C1 segment of cervical spinal cord (tissue), 14 donors: Measurements from ENCODE around the gene FOXN1.

Experiments
- DNase-seq, 14 donors: peaks; one replicate each; lab custom pipeline; 2025; lab: John Stamatoyannopoulos, UW

Gene FOXN1

DNA sequence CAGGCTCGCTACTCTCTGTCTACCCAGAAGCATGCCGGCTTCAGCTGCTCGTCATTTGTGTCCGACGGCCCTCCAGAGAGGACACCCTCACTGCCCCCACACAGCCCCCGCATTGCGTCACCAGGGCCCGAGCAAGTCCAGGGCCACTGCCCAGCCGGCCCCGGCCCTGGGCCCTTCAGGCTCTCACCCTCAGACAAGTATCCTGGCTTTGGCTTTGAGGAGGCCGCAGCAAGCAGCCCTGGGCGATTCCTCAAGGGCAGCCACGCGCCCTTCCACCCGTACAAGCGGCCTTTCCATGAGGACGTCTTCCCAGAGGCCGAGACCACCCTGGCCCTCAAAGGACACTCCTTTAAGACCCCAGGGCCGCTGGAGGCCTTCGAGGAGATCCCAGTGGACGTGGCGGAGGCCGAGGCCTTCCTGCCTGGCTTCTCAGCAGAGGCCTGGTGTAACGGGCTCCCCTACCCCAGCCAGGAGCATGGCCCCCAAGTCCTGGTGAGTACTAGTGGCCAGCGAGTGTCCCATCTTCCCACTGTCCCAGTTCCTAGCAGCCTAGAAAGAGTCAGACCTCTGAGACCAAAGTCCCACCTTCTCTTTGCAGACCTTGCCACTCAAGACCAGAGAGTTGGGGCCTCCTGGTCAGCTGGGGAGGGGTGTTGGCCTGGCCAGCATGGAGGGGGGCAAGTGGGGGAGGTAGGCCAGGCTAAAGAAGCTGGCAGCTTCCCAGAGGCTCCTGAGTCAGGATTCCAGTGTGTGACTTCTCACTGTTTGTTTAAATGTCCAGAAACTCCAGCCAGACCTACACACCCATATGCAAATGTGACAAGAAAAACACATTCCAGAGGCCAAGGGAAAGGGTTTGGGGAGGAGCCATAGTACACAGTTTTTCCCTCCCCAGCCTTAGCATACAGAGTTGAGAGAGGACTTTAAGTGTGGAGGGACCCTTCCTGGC lies 18.6 kb downstream of the FOXN1 start:
- DNase-seq, result no peak

DNA sequence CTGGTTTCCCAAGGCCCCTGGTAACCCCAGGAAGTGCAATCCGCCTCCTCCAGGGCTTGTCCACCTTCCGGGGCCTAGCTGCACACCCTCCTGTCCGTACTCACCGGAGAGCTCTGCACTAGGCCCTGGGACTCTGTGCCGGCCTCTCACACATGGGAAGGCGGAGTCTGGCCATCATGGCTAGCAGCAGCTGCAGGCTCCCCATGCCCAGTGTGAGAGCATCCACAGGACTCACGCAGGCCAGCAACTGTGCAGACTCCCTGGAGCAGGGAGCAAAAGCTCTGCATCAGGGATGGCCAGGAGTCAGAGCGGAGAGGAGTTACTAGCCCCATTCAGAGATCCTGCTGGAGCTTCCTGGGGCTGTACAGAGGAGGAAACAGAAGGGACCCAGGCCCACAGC lies 20.2 kb downstream of the FOXN1 start:
- DNase-seq, result no peak

DNA sequence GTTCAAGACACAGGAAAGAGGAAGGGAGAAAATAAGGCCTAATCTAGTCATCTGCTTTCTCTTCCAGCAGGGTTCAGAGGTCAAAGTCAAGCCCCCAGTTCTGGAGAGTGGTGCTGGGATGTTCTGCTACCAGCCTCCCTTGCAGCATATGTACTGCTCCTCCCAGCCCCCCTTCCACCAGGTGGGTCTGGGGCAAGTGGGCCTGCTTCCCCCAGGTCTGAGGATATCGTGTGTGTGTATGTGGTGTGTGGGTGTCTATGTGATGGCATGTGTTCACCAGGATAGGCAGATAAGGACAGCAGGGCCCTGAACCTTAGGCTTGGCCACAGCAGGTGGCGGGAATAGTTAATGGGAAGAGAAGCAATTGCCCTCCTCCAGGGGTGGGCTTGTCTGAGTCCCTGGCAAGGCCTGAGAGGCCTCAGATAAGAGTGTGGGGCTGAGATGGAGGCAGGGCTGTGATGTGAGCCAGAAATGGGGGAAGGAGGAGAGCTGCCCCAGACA lies 21.1 kb downstream of the FOXN1 start:
- DNase-seq, result no peak

DNA sequence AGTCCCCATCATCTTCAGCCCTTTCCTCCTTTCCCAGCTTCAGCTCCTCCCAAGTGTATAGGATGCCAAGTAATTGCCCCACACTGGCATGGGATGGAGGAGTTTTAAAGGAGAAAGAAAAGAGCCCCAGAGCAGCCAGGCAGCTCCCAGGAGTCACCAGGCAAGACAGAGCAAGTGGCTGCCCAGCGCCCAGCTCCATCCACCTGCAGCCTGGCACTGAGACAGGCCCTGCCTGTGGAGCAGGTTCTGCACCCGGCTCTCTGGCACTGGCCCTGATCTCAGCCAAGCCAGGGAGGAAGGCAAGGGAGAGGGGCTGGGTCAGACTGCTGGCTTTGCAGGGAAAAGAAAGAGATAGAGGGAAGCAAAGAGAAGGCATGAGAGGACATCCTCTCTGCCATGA lies 21.7 kb downstream of the FOXN1 start:
- no peak for DNase-seq

DNA sequence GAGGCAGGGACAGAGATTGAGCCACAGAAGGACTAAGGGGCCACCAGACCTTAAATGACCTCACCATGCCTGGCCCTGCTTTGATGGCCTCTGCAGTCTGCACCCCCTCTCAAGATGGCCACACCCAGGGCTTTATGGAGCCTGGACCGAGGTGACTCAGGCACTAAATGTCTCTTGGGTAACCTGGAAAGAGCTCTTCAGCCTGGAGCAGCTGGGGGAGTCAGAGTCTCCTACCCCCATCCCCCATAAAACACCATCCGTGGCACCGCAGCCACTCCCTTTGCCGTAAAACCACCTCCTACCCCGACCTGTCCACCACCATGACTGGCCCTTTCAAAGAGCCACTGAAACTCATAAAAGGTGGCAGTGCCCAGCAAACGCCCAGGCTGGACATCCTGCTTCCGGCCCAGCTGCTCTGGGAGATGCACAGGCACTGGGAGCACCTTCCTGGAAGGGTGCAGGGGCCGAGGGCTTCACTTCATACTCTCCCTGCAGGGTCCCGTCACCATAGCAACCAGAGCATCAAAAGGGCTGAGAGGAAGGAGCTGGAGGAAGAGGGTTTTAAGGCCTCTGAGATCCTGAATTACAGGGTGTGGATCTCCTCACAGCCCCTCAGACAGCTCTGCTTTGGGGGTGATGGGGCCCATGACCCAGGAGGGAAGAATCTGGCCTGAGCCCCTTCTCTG lies 22.3 kb downstream of the FOXN1 start:
- DNase-seq, result no peak

DNA sequence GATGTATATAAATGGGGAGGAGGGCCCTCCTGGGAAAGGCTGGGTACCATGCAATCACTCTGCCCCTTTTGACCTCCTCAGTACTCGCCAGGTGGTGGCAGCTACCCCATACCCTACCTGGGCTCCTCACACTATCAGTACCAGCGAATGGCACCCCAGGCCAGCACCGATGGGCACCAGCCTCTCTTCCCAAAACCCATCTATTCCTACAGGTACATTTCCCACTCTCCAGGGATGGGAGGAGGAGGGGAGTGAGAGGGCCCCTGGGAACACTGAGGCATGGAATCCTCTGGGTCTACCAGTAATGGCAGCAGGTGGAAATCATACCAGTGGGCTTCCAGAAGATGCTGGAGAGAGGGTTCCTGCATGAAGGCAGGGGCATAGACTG lies 22.9 kb downstream of the FOXN1 start:
- no peak for DNase-seq

DNA sequence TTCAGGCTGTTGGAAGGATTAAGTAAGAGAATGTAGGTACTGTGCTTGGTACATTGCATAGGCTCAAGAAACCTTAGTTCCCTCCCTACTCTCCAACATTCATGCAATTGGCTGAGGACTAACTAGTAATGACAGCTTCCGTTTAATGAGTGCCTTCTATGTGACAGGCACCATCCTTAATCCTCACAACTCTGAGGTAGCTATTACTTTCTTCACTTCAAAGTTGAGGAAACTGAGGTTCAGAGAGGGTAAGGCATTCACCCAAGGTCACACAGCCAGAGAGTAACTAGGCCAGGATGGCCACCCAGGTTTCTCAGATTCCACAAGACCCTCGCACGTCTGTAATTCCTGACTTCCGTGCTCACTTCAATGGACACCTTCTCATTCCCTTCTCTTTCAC lies 24.1 kb downstream of the FOXN1 start:
- DNase-seq, result no peak

DNA sequence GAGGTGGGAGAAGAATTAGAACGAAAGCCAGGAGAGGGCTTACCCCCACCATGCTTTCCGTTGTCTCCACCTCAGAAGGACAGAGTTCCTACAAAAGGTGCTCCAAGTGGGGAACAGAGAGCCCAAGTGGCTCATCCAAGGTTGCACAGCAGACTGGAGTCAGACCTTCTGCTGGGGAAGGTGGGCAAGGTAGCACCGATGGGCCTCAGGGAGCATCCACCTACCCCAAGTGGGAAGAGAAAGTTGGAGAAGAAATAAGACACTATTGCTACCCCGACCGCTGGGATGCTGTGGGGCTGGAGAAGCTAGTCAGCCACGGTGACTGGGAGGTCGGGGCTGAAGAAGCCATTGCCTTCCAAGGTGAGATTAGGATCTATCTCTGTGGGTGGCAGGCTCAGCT lies 24.8 kb downstream of the FOXN1 start:
- DNase-seq, result no peak

DNA sequence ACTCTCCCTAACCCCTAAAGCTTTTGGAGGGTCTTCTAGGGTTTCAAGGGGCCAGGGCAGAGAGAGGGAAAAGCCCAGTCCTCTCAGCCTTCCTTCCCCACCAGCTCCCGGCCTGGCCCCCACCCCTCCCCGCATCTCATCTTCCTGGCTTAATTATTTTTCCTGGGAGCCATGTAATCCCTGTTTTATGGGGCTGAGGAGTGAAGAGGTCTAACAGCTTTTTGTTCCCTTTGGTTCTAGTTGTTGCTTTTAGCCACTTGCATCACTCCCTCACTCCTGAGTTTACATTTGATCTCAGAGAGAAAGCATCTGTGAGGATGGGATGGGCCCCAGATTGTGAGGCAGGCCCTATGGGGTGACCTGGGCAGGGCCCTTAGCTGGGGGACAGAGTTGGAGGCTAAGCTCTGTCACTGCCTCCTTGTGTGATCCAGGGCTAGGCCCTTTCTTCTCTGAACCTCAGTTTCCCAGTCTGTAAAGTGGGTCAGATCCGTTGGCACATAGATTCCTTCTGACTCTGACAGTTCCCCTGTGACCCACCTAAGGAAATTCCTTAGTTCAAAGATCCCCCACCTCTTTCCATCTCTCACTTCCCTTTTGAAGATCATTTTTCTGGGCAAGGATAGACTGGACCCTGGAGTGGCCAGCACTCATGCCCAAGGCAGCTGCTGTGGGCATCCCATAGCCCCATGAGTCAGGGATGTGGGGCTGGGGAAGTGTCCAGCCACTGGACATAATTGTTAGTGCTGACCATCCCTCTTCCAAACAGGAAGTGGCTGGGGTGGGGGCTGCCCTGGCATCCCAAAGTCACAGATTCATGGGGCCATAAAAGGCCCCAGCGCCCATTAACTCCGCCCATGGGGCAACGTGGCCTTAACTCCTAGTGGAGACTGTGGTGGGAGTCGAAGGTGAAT lies 26.2 kb downstream of the FOXN1 start:
- DNase-seq, result no peak

DNA sequence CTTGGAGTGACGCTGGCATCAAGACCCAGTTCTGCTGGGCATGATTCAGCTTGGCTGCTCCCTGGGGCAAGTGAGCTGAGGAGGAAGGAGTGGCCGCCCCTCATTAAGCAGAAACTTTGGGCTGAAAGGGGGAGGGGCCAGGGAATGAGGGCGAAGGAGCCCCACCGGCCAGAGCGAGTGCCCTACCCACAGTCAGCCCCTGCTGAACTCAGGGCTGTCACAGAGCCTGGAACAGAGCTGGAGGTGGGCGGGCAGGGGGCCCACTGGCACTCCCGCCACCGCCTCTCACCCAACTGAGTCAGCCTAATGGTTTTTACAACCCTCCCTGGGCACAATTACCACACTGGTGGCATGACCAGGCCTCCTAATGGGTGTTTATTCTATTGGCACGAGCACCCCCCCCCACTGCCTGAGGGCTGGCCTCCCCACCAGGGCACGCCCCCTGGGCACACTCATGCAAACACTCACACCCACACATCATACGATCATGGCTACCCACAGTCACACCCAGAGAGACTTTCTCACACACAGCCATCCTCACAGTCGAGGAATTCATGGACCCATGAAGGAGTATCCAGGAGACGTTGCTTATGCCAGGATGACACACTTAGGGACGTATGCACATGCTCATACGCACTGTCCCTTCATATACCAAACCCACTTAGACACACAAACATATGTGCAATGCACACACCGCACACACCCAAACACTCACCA lies 27.1 kb downstream of the FOXN1 start:
- no peak for DNase-seq

DNA sequence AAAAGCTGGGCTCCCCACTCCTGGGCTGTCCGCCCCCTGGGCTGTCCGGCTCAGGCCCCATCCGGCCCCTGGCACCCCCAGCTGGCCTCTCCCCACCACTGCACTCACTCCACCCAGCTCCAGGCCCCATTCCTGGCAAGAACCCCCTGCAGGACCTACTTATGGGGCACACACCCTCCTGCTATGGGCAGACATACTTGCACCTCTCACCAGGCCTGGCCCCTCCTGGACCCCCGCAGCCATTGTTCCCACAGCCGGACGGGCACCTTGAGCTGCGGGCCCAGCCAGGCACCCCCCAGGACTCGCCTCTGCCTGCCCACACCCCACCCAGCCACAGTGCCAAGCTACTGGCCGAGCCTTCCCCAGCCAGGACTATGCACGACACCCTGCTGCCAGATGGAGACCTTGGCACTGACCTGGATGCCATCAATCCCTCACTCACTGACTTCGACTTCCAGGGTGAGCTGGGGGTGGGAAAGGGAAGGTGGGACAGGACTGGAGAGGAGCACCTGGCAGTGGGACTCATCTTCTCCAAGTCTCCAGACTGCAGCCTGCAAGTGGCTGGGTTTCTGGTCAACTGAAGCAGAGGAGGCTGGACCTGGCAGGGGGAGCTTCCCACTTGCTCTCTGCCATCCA lies 28.7 kb downstream of the FOXN1 start:
- no peak for DNase-seq

DNA sequence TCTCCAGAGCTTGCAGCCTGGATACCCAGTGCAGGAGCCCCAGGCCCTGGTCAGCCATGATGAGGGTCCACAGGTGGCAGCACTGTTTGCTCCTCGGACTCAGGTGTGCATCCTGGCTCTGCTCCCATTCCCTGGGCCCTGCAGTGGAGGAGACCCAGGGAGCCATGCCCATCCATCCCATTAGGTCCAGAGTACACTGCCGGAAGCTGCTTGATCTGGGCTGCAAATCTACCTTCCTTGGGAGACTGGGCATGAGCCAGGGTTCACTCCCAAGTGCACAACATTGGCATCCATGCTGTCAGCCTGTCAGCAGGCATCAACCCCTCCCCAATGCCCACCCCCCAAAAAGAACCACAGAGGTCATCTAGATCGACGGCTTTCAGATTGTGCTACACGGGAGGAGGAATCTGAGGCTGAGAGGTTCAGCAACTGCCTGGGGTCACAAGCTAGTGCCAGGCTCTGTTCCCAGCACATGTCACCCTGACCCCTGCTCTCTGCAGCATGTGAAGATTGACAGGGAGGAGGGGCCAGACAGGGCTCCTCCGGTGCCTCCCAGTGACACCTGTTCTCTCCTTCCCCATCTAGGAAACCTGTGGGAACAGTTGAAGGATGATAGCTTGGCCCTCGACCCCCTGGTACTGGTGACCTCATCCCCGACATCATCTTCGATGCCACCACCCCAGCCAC lies 30.5 kb downstream of the FOXN1 start:
- no peak for DNase-seq

DNA sequence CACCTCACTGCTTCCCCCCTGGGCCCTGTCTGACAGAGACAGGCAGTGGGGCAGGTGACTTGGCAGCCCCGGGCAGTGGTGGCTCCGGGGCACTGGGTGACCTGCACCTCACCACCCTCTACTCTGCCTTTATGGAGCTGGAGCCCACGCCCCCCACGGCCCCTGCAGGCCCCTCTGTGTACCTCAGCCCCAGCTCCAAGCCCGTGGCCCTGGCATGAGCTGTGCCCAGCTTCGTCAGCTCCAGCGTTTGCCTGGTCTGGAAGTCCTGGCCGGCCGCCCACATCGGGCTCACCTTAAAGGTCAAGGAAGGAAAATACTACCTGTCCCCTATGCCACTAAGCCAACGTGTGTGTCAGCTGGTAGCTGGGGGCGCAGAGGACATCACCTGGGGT lies 31.1 kb downstream of the FOXN1 start:
- DNase-seq, result no peak

DNA sequence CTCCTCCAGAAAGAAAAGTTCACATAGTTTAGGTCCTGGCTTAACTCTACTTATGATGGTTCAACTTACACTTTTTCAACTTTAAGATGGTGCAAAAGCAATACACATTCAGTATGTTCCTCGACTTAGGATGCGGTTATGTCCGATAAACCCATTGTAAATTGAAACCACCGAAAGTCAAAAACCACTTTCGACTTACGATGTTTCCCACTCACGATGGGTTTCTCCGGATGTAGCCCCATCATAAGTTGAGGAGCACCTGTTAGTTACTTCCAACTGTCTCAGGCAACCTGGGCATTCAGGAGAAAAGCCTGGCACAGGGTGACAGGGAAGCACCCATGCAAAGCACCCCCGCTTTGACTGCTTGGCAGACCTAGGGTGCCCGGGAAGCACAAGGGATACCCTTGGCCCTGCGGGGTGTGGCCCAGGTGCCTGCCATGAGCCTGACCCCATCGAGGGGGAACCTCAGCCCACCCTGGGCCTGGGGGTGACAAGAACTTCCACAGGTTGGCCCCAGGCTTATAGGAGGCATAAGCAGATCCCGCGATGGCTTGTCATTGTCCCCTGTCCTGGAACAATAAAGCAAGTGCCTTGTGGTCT lies 32.2 kb downstream of the FOXN1 start:
- no peak for DNase-seq

DNA sequence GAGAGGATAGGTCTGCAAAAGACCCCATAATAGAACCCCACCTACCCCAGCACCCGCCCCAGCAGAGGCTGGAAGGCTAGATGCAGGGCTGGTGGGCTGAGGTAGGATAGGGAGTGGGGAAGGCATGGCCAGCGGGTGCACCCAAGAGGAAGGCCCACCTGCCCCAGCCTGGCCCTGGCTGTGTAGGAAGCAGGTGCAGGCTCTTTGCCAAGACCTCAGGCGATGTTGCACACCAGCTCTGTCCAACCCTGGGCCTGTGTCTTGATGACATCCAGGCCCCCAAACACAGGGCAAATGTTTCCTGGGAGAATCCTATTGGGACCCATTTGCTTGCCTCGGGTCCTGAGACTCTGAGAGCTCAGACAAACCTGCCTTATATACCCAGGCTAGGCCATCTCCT lies 34.1 kb downstream of the FOXN1 start:
- DNase-seq, result no peak

DNA sequence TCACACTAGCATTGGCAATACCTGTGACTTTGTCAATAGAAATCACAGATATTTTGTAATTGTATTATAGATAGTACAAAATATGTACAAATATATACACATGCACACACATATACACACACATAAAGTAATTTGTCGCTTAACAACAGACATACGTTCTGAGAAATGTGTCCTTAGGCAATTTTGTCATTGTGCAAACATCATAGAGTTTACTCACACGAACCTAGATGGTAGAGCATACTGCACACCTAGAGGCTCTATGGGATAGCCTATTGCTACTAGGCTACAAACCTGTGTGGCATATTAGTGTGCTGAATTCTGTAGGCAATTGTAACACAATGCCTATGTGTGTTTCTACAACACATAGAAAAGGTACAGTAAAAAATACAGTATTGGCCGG lies 35.3 kb downstream of the FOXN1 start:
- no peak for DNase-seq

DNA sequence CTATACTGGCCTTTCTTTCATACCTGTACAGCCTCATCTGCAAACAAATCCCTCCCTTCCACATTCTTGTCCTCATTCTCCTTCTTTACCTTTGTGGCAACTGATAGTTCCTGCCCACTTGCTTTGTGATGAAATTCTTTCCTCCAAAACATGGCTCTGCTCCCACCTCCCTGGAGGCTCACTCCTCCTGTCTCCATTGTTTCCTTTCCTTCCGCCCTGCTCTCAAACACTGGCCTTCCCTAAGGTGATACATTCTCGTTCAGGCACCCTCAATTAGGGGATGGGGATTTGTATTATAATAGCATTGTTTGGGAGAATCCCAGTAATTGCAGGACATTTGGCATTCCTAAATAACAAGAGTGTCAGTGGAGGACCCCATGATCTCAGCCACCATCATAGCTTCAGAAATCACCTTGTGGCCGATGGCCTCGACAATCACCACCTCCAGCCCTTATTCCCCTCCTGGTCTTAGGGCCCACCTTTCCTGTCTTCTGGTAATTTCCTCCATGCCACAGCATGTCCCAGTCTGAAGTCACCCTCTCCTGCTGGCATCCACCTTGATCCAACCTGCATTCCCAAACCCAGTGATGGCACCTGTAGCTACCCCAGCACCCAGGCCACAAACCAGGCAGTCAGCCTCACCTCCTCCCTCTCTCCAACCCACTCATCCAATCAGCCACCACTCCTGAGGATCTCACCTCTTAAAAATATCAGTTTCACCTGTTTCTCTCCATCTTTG lies 38.4 kb downstream of the FOXN1 start:
- DNase-seq, result no peak

DNA sequence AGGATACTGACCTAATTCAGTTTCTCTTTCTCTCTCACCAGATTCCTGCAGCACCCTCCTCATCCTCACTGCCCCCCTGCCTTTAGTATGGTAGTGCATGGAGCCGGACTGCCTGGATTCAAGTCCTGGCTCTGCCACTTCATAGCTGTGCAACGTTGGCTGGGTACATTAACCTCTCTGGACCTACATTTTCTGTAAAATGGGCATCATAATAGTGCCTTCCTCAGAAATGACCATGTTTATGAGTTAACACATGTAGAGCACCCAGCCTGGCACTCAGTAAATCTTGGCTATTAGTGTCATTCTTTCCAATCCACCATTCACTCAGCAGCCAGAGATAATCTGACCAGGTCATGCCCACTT lies 39.0 kb downstream of the FOXN1 start:
- DNase-seq, result no peak

DNA sequence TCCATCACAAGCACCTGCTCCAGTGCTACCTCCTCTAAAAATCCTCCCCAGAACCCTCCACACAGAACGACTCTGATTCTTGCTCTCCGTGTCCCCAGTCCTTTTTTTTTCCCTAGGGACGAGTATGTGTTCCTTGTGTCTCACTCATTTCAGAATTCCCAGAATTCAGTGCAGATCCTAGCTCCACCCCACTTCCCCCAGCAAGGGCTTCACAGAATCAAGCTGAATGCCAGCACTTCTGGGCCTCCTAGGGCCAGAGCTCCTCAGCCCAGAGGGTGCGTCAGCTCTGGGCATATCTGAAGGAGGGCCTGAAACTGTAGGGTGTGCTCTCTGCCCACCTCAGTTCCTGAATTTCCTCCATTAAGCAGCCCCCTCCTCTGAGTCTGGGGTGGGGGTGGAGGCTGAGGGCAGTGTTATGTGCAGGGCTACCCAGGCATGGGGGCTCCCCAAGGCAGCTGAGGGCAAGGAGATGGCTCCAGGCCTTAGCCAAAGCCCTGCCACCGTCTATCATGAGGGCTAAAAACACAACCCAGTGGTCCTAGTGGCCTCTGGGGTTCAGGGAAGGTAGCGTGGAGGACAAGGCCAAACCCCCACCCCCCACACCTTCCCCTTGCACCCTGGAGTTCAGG lies 39.8 kb downstream of the FOXN1 start:
- no peak for DNase-seq
